Adrenal gland (tissue), 12 donors: ENCODE measurements around the gene RYR3. TPM values are rescaled to one million over a fixed set of nuclear protein-coding genes. Genes with fewer than 3 reads are reported as not detected.
"Not testable (repeated sequence)": the region's sequence is repeated elsewhere in the genome, so short reads cannot be mapped to it uniquely, and the experiment has no call there.

Experiments used
- DNase-seq, 7 donors: peaks; one replicate each; pipeline ENCODE4 v3.0.0-alpha.2; 2019 to 2020
- H3K27ac ChIP-seq, 5 donors: fragments of 200-600 bp; sonication (generic) in 4 of 5; 1 replicate in 3 of 5; 2 replicates in 2 of 5; pipeline versions ENCODE4 v1.5.1 to v1.8.0; 2016 to 2020; ENCODE audit warnings: mild to moderate bottlenecking in 1 of 5
- H3K27me3 ChIP-seq: fragments of 200-600 bp; 2 replicates; pipeline ENCODE4 v1.8.0; 2021
- H3K36me3 ChIP-seq, 2 donors: fragments of 200-600 bp; replicated peaks in 1 of 2; 1 replicate in 1 of 2; 2 replicates in 1 of 2; pipeline versions ENCODE4 v1.5.1 to v1.8.0; 2018 to 2022
- H3K4me1 ChIP-seq, 2 donors: fragments of 200-600 bp; replicated peaks in 1 of 2; 1 replicate in 1 of 2; 2 replicates in 1 of 2; pipeline versions ENCODE4 v1.5.1 to v1.8.0; 2018 to 2021
- H3K4me3 ChIP-seq, 4 donors: fragments of 200-600 bp; sonication (generic) in 3 of 4; one replicate each; pipeline ENCODE4 v1.5.1; 2016 to 2018
- H3K9me3 ChIP-seq, 3 donors: fragments of 200-600 bp; sonication (generic) in 1 of 3; replicated peaks in 1 of 3; 1 replicate in 2 of 3; 2 replicates in 1 of 3; pipeline versions ENCODE4 v1.5.1 to v1.8.0; 2016 to 2021
- POLR2A ChIP-seq, 2 donors: fragments of 450-650 bp; IDR thresholded peaks; one replicate each; pipeline ENCODE4 v1.6.1; 2017; ENCODE audit warnings: antibody characterized with exemption in 2 of 2, mild to moderate bottlenecking in 2 of 2, moderate library complexity in 1 of 2
- WGBS, 4 donors: extraction: QIAGEN DNeasy Blood & Tissue Kit in 2 of 4; methylation state at CpG; one replicate each; pipeline versions ENCODE4 v1.1.5 to v1.1.7; 2013 to 2017; 5-methylcytosine and 5-hydroxymethylcytosine counted together
- intact Hi-C, 2 donors: fragments of 100-400 bp; cut with DNase I; formaldehyde crosslinking; loops; one replicate each; pipeline versions ENCODE4 v1.14.1 to v1.15.0; 2022 to 2023
- polyA plus RNA-seq, 3 donors: library from polyadenylated mRNA; stranded (reverse); fragments of 200-250 nt in 2 of 3; fragments of 350-450 nt in 1 of 3; fragmentation: Illumina TruSeq in 1 of 3; extraction: RNeasy Lipid Tissue Mini Kit (QIAGEN cat#74804) in 1 of 3; gene quantifications; one replicate each; pipeline ENCODE4 v1.2.3, GENCODE V29; 2013 to 2014
- total RNA-seq, 9 donors: library from RNA; depleted of rRNA in 4 of 9; stranded (reverse); fragments of >200 nt in 4 of 9; fragments of 120-200 nt in 1 of 9; fragmentation: NEBNext Ultra II Directional in 1 of 9; extraction: Animal tissue kit (Norgen Biotek cat#: 25700) in 1 of 9; gene quantifications; one replicate each; pipeline versions ENCODE4 v1.1.0 to v1.2.4, GENCODE V29; 2013 to 2023
- TF ChIP-seq, protein P1 (sequence below), 6 experiments: fragments of 450-650 bp in 4 of 6; fragments of 200-600 bp in 2 of 6; sonication (generic) in 1 of 6; IDR thresholded peaks; 1 replicate in 5 of 6; 2 replicates in 1 of 6; pipeline versions ENCODE4 v1.5.1 to v1.8.0; 2016 to 2021; ENCODE audit warnings: antibody characterized with exemption in 6 of 6, mild to moderate bottlenecking in 2 of 6, moderate library complexity in 1 of 6
- donor health status: healthy with polysubstance abuse.
- donor health status: Bipolar disorder and iron deficiency.
- donor health status: DM: yes; HTN: yes; CAD: no.
- donor health status: DM: no; HTN: no; CAD: no.
- donor health status: DM: no; HTN: no; CAD: no.
- donor health status: DM: yes; HTN: yes; CAD: no.

Gene RYR3
- total and polyA plus RNA-seq, 12 donors = 0.32 to 60.7 (median 3.4) TPM

DNA sequence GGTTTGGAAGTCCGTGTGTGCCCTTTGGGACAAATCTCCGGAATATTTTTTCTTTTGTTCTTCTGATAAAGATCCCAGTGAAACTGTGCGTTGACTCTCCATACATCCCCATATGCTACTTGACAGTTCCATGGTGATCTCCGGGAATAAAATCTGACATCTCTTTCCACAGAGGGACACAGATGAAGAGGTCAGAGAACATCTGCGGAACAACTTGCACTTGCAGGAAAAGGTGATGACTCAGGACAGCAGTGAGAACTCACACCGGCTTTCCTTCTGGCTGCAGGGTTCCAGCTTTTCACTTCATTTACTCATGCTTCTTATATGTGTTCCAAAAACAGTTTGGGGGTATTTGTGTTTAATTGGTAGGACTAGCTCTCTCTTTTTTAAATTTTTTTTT, 500.0 kb downstream of the RYR3 start:
- H3K9me3 ChIP-seq = no peaks in the 10 kb centered on the region
- H3K27me3 ChIP-seq = no peaks in the 10 kb centered on the region
- intact Hi-C loops = no loop called here
- WGBS, 4 donors = 70 to 86% (median 73%) methylated on average over 6 of the region's 6 CpGs
- no peak overlapping the region for H3K27ac ChIP-seq
- TF ChIP-seq POLR2A (IDR thresholded peaks at IDR 0.05) = no peak
- TF ChIP-seq, protein P1, sequence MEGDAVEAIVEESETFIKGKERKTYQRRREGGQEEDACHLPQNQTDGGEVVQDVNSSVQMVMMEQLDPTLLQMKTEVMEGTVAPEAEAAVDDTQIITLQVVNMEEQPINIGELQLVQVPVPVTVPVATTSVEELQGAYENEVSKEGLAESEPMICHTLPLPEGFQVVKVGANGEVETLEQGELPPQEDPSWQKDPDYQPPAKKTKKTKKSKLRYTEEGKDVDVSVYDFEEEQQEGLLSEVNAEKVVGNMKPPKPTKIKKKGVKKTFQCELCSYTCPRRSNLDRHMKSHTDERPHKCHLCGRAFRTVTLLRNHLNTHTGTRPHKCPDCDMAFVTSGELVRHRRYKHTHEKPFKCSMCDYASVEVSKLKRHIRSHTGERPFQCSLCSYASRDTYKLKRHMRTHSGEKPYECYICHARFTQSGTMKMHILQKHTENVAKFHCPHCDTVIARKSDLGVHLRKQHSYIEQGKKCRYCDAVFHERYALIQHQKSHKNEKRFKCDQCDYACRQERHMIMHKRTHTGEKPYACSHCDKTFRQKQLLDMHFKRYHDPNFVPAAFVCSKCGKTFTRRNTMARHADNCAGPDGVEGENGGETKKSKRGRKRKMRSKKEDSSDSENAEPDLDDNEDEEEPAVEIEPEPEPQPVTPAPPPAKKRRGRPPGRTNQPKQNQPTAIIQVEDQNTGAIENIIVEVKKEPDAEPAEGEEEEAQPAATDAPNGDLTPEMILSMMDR (IDR thresholded peaks at IDR 0.05) = no peak
- H3K36me3 ChIP-seq = no peaks in the 10 kb centered on the region
- no peak for DNase-seq
- no peaks in the 10 kb centered on the region for H3K4me1 ChIP-seq
- no peak overlapping the region for H3K4me3 ChIP-seq

DNA sequence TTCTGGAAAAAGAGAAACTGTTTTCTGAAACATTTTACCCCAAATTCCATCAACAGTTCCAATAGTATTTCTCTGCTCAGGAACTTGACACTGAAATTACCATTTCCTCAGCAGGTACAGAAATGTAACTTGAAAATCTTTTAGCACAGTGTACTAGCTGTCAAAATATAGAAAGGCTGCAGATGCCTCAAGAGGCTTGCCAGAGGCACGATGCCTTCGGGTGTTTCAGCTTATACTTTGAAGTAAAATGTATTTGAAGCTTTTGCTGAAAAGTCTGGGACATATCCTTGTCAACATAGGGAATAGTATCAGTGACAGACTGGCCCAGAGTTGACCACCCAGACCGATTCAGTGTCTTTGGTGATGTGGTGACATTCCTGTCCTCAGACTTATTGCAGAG, 503.1 kb downstream of the RYR3 start:
- WGBS, 4 donors = 75 to 86% (median 82%) methylated on average over 3 of the region's 3 CpGs
- Histone ChIP-seq H3K27me3 (no peaks in the 10 kb centered on the region), H3K4me1 (no peaks in the 10 kb centered on the region), H3K27ac (no peak overlapping the region), H3K36me3 (no peaks in the 10 kb centered on the region), H3K9me3 (no peaks in the 10 kb centered on the region), H3K4me3 (no peak overlapping the region)
- intact Hi-C loops = no loop called here
- TF ChIP-seq POLR2A (IDR thresholded peaks at IDR 0.05) = no peak
- TF ChIP-seq, protein P1 (IDR thresholded peaks at IDR 0.05) = no peak
- DNase-seq = no peak

DNA sequence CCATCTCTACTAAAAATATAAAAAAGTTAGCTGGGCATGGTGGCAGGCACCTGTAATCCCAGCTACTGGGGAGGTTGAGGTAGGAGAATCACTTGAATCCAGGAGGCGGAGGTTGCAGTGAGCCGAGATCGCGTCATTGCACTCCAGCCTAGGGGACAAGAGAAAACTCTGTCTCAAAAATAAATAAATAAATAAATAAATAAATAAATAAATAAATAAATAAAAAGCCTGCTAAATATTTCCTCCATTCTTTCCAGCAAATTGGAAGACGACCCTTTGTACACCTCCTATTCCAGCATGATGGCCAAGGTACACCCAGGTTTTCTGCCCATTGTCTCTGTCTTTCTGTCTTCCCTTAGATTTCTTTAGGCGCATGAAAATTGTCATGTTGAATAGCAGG, 508.7 kb downstream of the RYR3 start:
- H3K9me3 ChIP-seq, H3K27ac ChIP-seq, H3K4me3 ChIP-seq, intact Hi-C loops, DNase-seq, H3K4me1 ChIP-seq, H3K27me3 ChIP-seq, H3K36me3 ChIP-seq: not testable (repeated sequence)
- 93 to 97% (median 97%) methylated on average over 6 of the region's 6 CpGs for WGBS, 4 donors

DNA sequence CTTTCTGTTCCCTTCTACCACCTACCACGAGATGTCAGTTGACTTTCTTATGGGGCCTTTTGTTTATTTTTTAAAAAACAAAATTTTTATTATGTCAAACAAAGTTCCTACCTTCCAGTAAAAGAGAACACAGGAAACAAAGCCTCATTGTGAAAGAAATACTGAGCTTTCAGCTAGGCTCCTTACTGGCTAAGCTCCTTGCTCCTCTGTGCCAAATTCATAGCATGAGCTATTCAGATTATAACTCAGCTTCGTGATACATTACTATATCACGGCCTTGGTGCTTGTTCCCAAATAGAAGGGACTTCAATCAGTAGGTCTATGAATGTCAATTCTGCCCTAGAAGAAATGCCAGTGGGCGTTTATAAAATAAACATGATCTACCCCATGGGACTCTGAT, 511.7 kb downstream of the RYR3 start:
- H3K9me3 ChIP-seq = no peaks in the 10 kb centered on the region
- TF ChIP-seq, protein P1 (IDR thresholded peaks at IDR 0.05) = no peak
- TF ChIP-seq POLR2A (IDR thresholded peaks at IDR 0.05) = no peak
- 49 to 67% (median 62%) methylated on average over 4 of the region's 4 CpGs for WGBS, 4 donors
- intact Hi-C loops = no loop called here
- H3K27me3 ChIP-seq = no peaks in the 10 kb centered on the region
- H3K4me3 ChIP-seq = no peak overlapping the region
- H3K36me3 ChIP-seq = no peaks in the 10 kb centered on the region
- no peaks in the 10 kb centered on the region for H3K4me1 ChIP-seq
- no peak overlapping the region for H3K27ac ChIP-seq
- no peak for DNase-seq

DNA sequence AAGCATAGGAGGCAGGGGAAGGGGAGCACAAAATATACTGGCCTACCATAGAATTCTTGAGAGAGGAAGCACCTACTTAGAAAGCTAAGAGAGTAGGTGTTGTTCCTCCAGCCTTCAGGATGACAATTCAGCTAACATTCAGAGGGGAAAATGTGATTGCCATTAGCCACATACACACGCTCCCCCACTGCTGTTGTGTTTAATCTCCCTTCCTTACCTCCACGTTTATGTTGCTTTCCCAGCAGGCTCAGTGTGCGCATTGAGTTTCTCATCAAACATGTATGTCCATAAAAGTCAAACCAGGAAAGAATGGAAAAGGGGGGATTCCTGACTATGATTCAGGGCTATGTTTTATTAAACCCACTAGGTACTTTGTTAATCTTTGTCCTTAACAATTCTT, 512.4 kb downstream of the RYR3 start:
- Histone ChIP-seq H3K4me1 (no peaks in the 10 kb centered on the region), H3K27me3 (no peaks in the 10 kb centered on the region), H3K27ac (no peak overlapping the region), H3K9me3 (no peaks in the 10 kb centered on the region), H3K36me3 (no peaks in the 10 kb centered on the region), H3K4me3 (no peak overlapping the region)
- intact Hi-C loops = no loop called here
- TF ChIP-seq, protein P1 (IDR thresholded peaks at IDR 0.05) = no peak
- TF ChIP-seq POLR2A (IDR thresholded peaks at IDR 0.05) = no peak
- WGBS, 4 donors = 81 to 91% (median 88%) methylated on average over 3 of the region's 3 CpGs
- DNase-seq = no peak
